H1 (cell line): ENCODE results near the gene ST3GAL3. TPM values are rescaled to one million over a fixed set of nuclear protein-coding genes. Genes with fewer than 3 reads are reported as not detected.

Experiments
- ATF2 ChIP-seq: IDR thresholded peaks from 2 replicates; pipeline ENCODE4 v1.6.1; 2012; ENCODE audit warnings: low read length, inconsistent platforms
- polyA plus RNA-seq, 7 experiments: library from polyadenylated mRNA; depleted of rRNA in 3 of 7; stranded (reverse) in 5 of 7; unstranded in 2 of 7; fragments of >200 nt in 5 of 7; fragments of 200-250 nt in 2 of 7; gene quantifications; 1 replicate in 5 of 7; 2 replicates in 1 of 7; 4 replicates in 1 of 7; pipeline versions ENCODE4 v1.2.1 to v1.2.3, GENCODE V29; 2011 to 2013; ENCODE audit warnings: missing spikeins in 2 of 7, mixed read lengths in 2 of 7
- total RNA-seq: library from RNA; stranded (reverse); fragmentation: NEBNext Ultra II Directional; extraction: Animal tissue kit (Norgen Biotek cat#: 25700); gene quantifications from 2 replicates; pipeline ENCODE4 v1.2.1, GENCODE V29; 2021

ST3GAL3 gene
- total and polyA plus RNA-seq, 2 of the 8 experiments (the other 6 are each of a cell fraction or from before 2014, with no cell fraction given): 6.8 to 7.0 TPM

- no peak for TF ChIP-seq ATF2
- TF ChIP-seq, all 59 proteins: peak for 0
Measured at GRCh38 chr1:43890815-43891214, 183.5 kb downstream of the ST3GAL3 start (continued).
